ENCODE results near the gene CPSF4.
A peak's percentile ranks its signal among the peaks of the same experiment; 100 is the strongest.
"Not testable (repeated sequence)": the region's sequence is repeated elsewhere in the genome, so short reads cannot be mapped to it uniquely, and the experiment has no call there.

CPSF4 gene

GRCh38 chr7:99490878-99491277 lies 52.1 kb downstream of the CPSF4 start:
- DNase-seq (ENCODE audit: low spot score): no peak

GRCh38 chr7:99493823-99494222 lies 55.1 kb downstream of the CPSF4 start:
- DNase-seq (ENCODE audit: low spot score): no peak

- no peak for DNase-seq (ENCODE audit: low spot score)
These were observed 59.2 kb downstream of the CPSF4 start for GRCh38 chr7:99497766-99498545.

GRCh38 chr7:99498546-99498944 lies 59.8 kb downstream of the CPSF4 start:
- no peak for DNase-seq (ENCODE audit: low spot score)

GRCh38 chr7:99499371-99499720 lies 60.6 kb downstream of the CPSF4 start:
- peak; percentile 42 for DNase-seq (ENCODE audit: low spot score)

GRCh38 chr7:99499721-99500636 lies 61.2 kb downstream of the CPSF4 start, which contains the start of gene ZNF394:
TSS of gene ZNF394 (minus strand) at chr7:99500281. CDS start at chr7:99500093, 188 bp downstream.
- peak; percentile 95 for DNase-seq (ENCODE audit: low spot score)

- DNase-seq (ENCODE audit: low spot score): no peak
These were observed 61.9 kb downstream of the CPSF4 start for GRCh38 chr7:99500637-99501009.

GRCh38 chr7:99501236-99501635 lies 62.5 kb downstream of the CPSF4 start:
- DNase-seq (ENCODE audit: low spot score): not testable (repeated sequence)

- no peak for DNase-seq (ENCODE audit: low spot score)
These were observed 65.5 kb downstream of the CPSF4 start for GRCh38 chr7:99504281-99504602.

GRCh38 chr7:99504603-99505323 lies 66.0 kb downstream of the CPSF4 start, which contains the start of gene ZKSCAN5:
TSS of gene ZKSCAN5 (plus strand) at chr7:99504662. CDS start at chr7:99506045, 1,383 bp downstream.
- DNase-seq (ENCODE audit: low spot score): peak; percentile 100

GRCh38 chr7:99505324-99505662 lies 66.5 kb downstream of the CPSF4 start:
- no peak for DNase-seq (ENCODE audit: low spot score)
